Prostate gland (tissue), 2 donors: ENCODE data around the gene CRHBP. TPM values are rescaled to one million over a fixed set of nuclear protein-coding genes. Genes with fewer than 3 reads are reported as not detected.

Source experiments
- small RNA-seq, 2 donors: library from RNA; depleted of rRNA; stranded (forward); fragments of <200 nt; gene quantifications; one replicate each; pipeline ENCODE3, GENCODE V24; 2016
- total RNA-seq, 2 donors: library from RNA; depleted of rRNA; stranded (reverse); fragments of >200 nt; gene quantifications; one replicate each; pipeline ENCODE4 v1.1.0, GENCODE V29; 2016

CRHBP gene
- total RNA-seq, 2 donors from 2014 or later, result 0.91 to 5.0 TPM

Small RNAs within 50 kb of the gene (small RNA-seq; reads per million reads assigned to genes)
- 0 reads per million in 2 donors for gene RNU6ATAC36P

Other genes starting within 250 kb of the CRHBP start
- gene F2R, start 236.9 kb upstream of the CRHBP start, total RNA-seq, result 10 to 100 TPM in 1 of 2 donors, 1 to 10 TPM in 1; 4.1 to 22.3 TPM
- 1 to 10 TPM; 4.9 to 7.8 TPM for gene F2RL1, start 134.0 kb upstream of the CRHBP start, total RNA-seq
- gene S100Z, start 103.0 kb upstream of the CRHBP start, total RNA-seq, result 1 to 10 TPM in 1 of 2 donors, not detected in 1; 1.7 TPM
- 10 to 100 TPM; 28.5 to 29.6 TPM for gene AGGF1, start 77.4 kb downstream of the CRHBP start, total RNA-seq
- 10 to 100 TPM; 11.9 to 25.3 TPM for gene ZBED3, start 134.2 kb downstream of the CRHBP start, total RNA-seq